ENCODE results near the gene PPP2R3C. TPM values are rescaled to one million over a fixed set of nuclear protein-coding genes. Genes with fewer than 3 reads are reported as not detected.
A peak's percentile ranks its signal among the peaks of the same experiment; 100 is the strongest.

Gene PPP2R3C
- total and polyA plus RNA-seq, 4 donors = 19.6 to 42.1 (median 27.3) TPM

DNA sequence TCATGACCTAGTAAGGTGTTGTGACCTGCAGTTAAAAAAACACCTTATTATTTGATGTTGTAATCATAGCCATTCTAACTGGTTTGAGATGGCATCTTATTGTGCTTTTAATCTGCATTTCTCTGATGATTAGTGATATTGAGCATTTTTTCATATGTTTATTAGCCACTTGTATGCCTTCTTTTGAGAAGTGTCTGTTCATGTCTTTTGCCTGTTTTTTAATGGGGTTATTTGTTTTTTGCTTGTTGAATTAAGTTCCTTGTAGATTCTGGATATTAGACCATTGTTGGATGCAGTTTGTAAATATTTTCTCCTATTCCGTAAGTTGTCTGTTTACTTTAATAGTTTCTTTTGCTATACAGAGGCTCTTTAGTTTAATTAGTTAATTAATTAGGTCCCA lies 41.6 kb upstream of the PPP2R3C start:
- WGBS, 2 donors = 76 to 88% methylated on average over 1 of the region's 1 CpG
- peaks cover 7 to 8% (median 7%) of the 10 kb centered on the region in 4 donors for H3K36me3 ChIP-seq (ENCODE audit: control insufficient read depth in 4 of 4, insufficient read depth in 4 of 4, low read length in 4 of 4)
- no peak overlapping the region for H3K4me3 ChIP-seq
- TF ChIP-seq, protein P1, sequence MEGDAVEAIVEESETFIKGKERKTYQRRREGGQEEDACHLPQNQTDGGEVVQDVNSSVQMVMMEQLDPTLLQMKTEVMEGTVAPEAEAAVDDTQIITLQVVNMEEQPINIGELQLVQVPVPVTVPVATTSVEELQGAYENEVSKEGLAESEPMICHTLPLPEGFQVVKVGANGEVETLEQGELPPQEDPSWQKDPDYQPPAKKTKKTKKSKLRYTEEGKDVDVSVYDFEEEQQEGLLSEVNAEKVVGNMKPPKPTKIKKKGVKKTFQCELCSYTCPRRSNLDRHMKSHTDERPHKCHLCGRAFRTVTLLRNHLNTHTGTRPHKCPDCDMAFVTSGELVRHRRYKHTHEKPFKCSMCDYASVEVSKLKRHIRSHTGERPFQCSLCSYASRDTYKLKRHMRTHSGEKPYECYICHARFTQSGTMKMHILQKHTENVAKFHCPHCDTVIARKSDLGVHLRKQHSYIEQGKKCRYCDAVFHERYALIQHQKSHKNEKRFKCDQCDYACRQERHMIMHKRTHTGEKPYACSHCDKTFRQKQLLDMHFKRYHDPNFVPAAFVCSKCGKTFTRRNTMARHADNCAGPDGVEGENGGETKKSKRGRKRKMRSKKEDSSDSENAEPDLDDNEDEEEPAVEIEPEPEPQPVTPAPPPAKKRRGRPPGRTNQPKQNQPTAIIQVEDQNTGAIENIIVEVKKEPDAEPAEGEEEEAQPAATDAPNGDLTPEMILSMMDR (IDR thresholded peaks at IDR 0.05; ENCODE audit: control extremely low read depth, extremely low read depth) = no peak
- DNase-seq = no peak
- H3K27me3 ChIP-seq (ENCODE audit: control insufficient read depth in 3 of 3, insufficient read depth in 3 of 3, low read length in 2 of 3) = no peaks in the 10 kb centered on the region
- ATAC-seq (ENCODE audit: insufficient read depth, low FRiP score) = no peak
- no peak overlapping the region for H3K9ac ChIP-seq (ENCODE audit: insufficient read depth in 1 of 2, low read length in 2 of 2)
- H3K4me1 ChIP-seq (ENCODE audit: control insufficient read depth in 5 of 5, insufficient read depth in 5 of 5, low read length in 5 of 5) = no peaks in the 10 kb centered on the region
- H3K9me3 ChIP-seq (ENCODE audit: control insufficient read depth in 4 of 4, insufficient read depth in 3 of 4, low read length in 3 of 4) = no peaks in the 10 kb centered on the region
- H3K27ac ChIP-seq (ENCODE audit: low read depth in 1 of 2, low read length in 1 of 2) = no peak overlapping the region

DNA sequence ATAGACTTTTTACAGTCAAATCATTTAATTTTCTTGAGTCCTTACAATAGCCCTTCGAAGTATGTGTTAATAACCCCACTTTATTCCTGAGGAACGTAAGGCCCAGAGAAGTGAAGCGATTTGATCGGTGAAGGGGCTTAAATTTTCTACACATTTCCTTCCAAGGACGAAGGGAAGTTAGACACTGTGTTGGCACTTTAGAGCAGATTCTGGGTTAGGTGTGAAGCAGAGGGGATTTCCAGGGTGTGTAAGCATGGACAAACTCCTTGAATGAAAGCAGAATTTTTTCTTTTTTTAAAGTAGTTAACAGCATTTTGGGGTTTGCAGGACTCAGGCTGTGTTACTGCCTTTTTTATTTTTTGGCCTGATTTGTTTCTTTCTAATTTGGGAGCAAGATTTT lies 39.4 kb upstream of the PPP2R3C start:
- peaks cover 3 to 7% (median 5%) of the 10 kb centered on the region in 4 donors for H3K36me3 ChIP-seq (ENCODE audit: control insufficient read depth in 4 of 4, insufficient read depth in 4 of 4, low read length in 4 of 4)
- DNase-seq (no peak), ATAC-seq (ENCODE audit: insufficient read depth, low FRiP score) (no peak)
- no peaks in the 10 kb centered on the region for H3K9me3 ChIP-seq (ENCODE audit: control insufficient read depth in 4 of 4, insufficient read depth in 3 of 4, low read length in 3 of 4)
- H3K27ac ChIP-seq (ENCODE audit: low read depth in 1 of 2, low read length in 1 of 2) = no peak overlapping the region
- H3K4me3 ChIP-seq = no peak overlapping the region
- no peaks in the 10 kb centered on the region for H3K27me3 ChIP-seq (ENCODE audit: control insufficient read depth in 3 of 3, insufficient read depth in 3 of 3, low read length in 2 of 3)
- no peak overlapping the region for H3K9ac ChIP-seq (ENCODE audit: insufficient read depth in 1 of 2, low read length in 2 of 2)
- 50 to 66% methylated on average over 5 of the region's 5 CpGs for WGBS, 2 donors
- peaks cover 0 to 2% (median 0%) of the 10 kb centered on the region in 5 donors for H3K4me1 ChIP-seq (ENCODE audit: control insufficient read depth in 5 of 5, insufficient read depth in 5 of 5, low read length in 5 of 5)
- TF ChIP-seq, protein P1 (IDR thresholded peaks at IDR 0.05; ENCODE audit: control extremely low read depth, extremely low read depth) = no peak

DNA sequence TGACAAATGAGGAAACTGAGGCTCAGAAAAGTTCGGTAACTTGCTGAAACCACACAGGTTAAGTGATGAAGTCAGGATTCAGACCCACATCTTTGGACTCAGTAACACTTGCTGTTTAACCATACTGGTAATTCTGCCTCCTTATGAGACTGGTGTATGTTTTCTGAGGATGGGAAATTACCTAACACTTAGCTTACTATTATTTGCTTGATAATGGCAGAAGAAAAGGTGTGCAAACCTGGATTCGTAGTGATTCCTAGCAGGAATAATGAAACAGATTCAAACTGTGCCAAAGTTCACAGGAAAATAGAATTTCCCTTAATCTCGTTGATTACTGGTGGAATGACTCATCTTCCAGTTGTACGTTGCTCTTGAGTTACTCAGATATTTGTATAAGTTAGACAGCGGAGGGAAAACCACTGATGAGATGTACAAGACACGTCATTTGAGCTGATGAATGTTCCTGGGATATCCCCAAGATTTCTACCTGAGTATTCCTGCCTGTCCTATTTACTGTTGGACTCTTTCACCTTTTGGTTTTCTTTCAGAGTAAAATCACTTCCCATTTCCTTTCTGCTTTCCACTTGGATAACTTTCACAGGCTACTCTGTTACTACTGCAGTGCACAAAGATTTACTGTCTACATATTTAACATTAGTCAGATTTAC lies 38.1 kb upstream of the PPP2R3C start:
- H3K27me3 ChIP-seq (ENCODE audit: control insufficient read depth in 3 of 3, insufficient read depth in 3 of 3, low read length in 2 of 3) = no peaks in the 10 kb centered on the region
- H3K36me3 ChIP-seq (ENCODE audit: control insufficient read depth in 4 of 4, insufficient read depth in 4 of 4, low read length in 4 of 4) = peaks cover 2 to 7% (median 5%) of the 10 kb centered on the region in 4 donors
- WGBS, 2 donors = 51 to 68% methylated on average over 6 of the region's 6 CpGs
- H3K9ac ChIP-seq (ENCODE audit: insufficient read depth in 1 of 2, low read length in 2 of 2) = no peak overlapping the region
- no peaks in the 10 kb centered on the region for H3K9me3 ChIP-seq (ENCODE audit: control insufficient read depth in 4 of 4, insufficient read depth in 3 of 4, low read length in 3 of 4)
- TF ChIP-seq, protein P1 (IDR thresholded peaks at IDR 0.05; ENCODE audit: control extremely low read depth, extremely low read depth) = no peak
- H3K4me1 ChIP-seq (ENCODE audit: control insufficient read depth in 5 of 5, insufficient read depth in 5 of 5, low read length in 5 of 5) = peaks cover 0 to 2% (median 0%) of the 10 kb centered on the region in 5 donors
- H3K27ac ChIP-seq (ENCODE audit: low read depth in 1 of 2, low read length in 1 of 2) = no peak overlapping the region
- no peak overlapping the region for H3K4me3 ChIP-seq
- DNase-seq = no peak
- peak; percentile 79 for ATAC-seq (ENCODE audit: insufficient read depth, low FRiP score)
